22Rv1 (cell line): ENCODE measurements around the gene ANO2.

Experiments
- H3K27ac ChIP-seq: fragments of 450-650 bp; 2 replicates; pipeline ENCODE4 v1.5.1; 2017
- ZFX ChIP-seq: fragments of 450-650 bp; IDR thresholded peaks from 2 replicates; pipeline ENCODE4 v1.6.1; 2017; ENCODE audit warnings: antibody characterized with exemption, borderline replicate concordance
- TF ChIP-seq, protein P1 (sequence below): fragments of 450-650 bp; IDR thresholded peaks from 2 replicates; pipeline ENCODE4 v1.5.1; 2017; ENCODE audit warnings: mild to moderate bottlenecking

Gene ANO2

GRCh38 chr12:5947006-5947405 is 1.9 kb upstream of the ANO2 start:
- TF ChIP-seq ZFX, result no peak
- TF ChIP-seq, protein P1, sequence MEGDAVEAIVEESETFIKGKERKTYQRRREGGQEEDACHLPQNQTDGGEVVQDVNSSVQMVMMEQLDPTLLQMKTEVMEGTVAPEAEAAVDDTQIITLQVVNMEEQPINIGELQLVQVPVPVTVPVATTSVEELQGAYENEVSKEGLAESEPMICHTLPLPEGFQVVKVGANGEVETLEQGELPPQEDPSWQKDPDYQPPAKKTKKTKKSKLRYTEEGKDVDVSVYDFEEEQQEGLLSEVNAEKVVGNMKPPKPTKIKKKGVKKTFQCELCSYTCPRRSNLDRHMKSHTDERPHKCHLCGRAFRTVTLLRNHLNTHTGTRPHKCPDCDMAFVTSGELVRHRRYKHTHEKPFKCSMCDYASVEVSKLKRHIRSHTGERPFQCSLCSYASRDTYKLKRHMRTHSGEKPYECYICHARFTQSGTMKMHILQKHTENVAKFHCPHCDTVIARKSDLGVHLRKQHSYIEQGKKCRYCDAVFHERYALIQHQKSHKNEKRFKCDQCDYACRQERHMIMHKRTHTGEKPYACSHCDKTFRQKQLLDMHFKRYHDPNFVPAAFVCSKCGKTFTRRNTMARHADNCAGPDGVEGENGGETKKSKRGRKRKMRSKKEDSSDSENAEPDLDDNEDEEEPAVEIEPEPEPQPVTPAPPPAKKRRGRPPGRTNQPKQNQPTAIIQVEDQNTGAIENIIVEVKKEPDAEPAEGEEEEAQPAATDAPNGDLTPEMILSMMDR, result no peak
- no peak overlapping the region for H3K27ac ChIP-seq

- H3K27ac ChIP-seq, result no peak overlapping the region
- no peak for TF ChIP-seq ZFX
- TF ChIP-seq, protein P1, result no peak
These were observed 1.3 kb upstream of the ANO2 start for GRCh38 chr12:5946388-5946787.

GRCh38 chr12:5944688-5945070 is 380 bp downstream of the ANO2 start:
- TF ChIP-seq, protein P1, result no peak
- no peak for TF ChIP-seq ZFX
- peak overlapping the region; percentile 49 for H3K27ac ChIP-seq

GRCh38 chr12:5944053-5944452 is 1.0 kb downstream of the ANO2 start:
- peak overlapping the region; percentile 49; the same call in 1 of the 2 replicates for H3K27ac ChIP-seq
- TF ChIP-seq, protein P1, result no peak
- no peak for TF ChIP-seq ZFX

DNA sequence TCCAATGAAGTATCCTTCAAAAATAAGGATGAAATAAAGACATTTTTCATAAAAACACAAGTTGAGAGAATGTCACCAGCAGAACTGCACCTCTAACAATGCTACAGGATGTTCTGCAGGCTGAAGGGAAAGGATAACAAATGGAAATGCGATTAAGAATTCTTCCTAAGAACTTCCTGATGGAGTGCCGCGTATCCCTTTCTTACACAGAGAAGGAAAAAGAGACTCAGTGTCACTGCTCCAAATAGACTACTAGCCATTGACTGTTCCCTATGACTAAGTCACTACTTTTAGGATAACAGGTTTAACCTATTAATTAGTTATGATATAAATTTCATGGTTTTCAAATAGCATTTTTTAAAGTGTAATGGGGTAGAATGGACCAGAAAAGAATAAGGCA is 3.2 kb downstream of the ANO2 start:
- no peak for TF ChIP-seq ZFX
- TF ChIP-seq, protein P1, result no peak
- no peak overlapping the region for H3K27ac ChIP-seq

GRCh38 chr12:5927732-5928516 is 17.1 kb downstream of the ANO2 start:
- no peak overlapping the region for H3K27ac ChIP-seq
- TF ChIP-seq, protein P1, result no peak
- no peak for TF ChIP-seq ZFX

DNA sequence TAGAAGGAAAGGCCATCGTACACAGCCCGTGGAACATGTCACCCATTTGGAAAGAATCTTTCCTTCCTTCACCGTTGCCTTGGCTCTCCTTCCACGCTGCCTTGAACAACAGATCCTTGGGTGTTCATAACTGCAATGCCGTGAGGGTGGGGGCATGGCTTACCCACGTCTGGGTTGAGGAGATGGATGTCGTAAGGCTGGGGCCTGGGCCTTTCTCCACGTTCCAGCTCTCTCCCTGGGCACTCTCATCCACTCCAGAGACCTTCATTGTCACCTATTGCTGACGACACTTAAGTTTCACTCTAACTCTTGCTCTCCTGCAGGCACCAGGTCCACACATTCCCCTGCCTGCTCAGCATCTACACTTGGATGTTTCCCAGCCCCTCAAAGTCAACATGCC is 19.4 kb downstream of the ANO2 start:
- H3K27ac ChIP-seq, result no peak overlapping the region
- TF ChIP-seq, protein P1, result no peak
- TF ChIP-seq ZFX, result no peak
